OCI-LY1 (cell line): ENCODE data around the gene DLEC1.

Source experiments
- H2AFZ ChIP-seq: fragments of 200-600 bp; sonication (generic), shearing (Covaris generic); 2 replicates; pipeline ENCODE4 v1.6.0; 2014; ENCODE audit warnings: antibody characterized with exemption, mild to moderate bottlenecking, low read length
- H3F3A ChIP-seq: fragments of 200-600 bp; sonication (generic), shearing (Covaris generic); 2 replicates; pipeline ENCODE4 v1.6.0; 2014; ENCODE audit warnings: mild to moderate bottlenecking, antibody characterized with exemption, low read length, moderate library complexity; ENCODE audit not compliant: insufficient read depth
- H3K27ac ChIP-seq: fragments of 200-600 bp; sonication (generic); 2 replicates; pipeline ENCODE4 v1.5.1; 2014; ENCODE audit warnings: low read length, mixed run types, mild to moderate bottlenecking, low read depth; ENCODE audit not compliant: poor library complexity, severe bottlenecking
- H3K27me3 ChIP-seq: fragments of 200-600 bp; sonication (generic); 2 replicates; pipeline ENCODE4 v1.6.0; 2014; ENCODE audit warnings: antibody characterized with exemption, mild to moderate bottlenecking, low read length, moderate library complexity; ENCODE audit not compliant: insufficient read depth
- H3K36me3 ChIP-seq: fragments of 200-600 bp; sonication (generic); 2 replicates; pipeline ENCODE4 v1.6.1; 2014; ENCODE audit warnings: mild to moderate bottlenecking, antibody characterized with exemption, low read length, moderate library complexity, mixed read lengths; ENCODE audit not compliant: insufficient read depth
- H3K4me1 ChIP-seq: fragments of 200-600 bp; sonication (generic); 2 replicates; pipeline ENCODE4 v1.5.1; 2014; ENCODE audit warnings: mild to moderate bottlenecking, low read length, moderate library complexity; ENCODE audit not compliant: insufficient read depth, severe bottlenecking
- H3K4me2 ChIP-seq: fragments of 200-600 bp; sonication (generic), shearing (Covaris generic); 2 replicates; pipeline ENCODE4 v1.6.1; 2014; ENCODE audit warnings: low read length
- H3K4me3 ChIP-seq: fragments of 200-600 bp; sonication (generic); 2 replicates; pipeline ENCODE4 v1.5.1; 2014; ENCODE audit warnings: low read length, low read depth, mild to moderate bottlenecking, mixed read lengths; ENCODE audit not compliant: poor library complexity, severe bottlenecking
- H3K79me2 ChIP-seq: fragments of 200-600 bp; shearing (Covaris generic); 2 replicates; pipeline ENCODE4 v1.6.1; 2016; ENCODE audit warnings: mixed run types, low read length, mixed read lengths; ENCODE audit not compliant: insufficient read depth
- H3K9ac ChIP-seq: fragments of 200-600 bp; sonication (generic), shearing (Covaris generic); 2 replicates; pipeline ENCODE4 v1.6.1; 2014; ENCODE audit warnings: mild to moderate bottlenecking, low read length, mixed read lengths
- H3K9me2 ChIP-seq: fragments of 200-600 bp; sonication (generic), shearing (Covaris generic); 2 replicates; pipeline ENCODE4 v1.6.1; 2014; ENCODE audit warnings: low read depth, mild to moderate bottlenecking, low read length, mixed read lengths
- H3K9me3 ChIP-seq: fragments of 200-600 bp; shearing (Covaris generic); 2 replicates; pipeline ENCODE4 v1.6.1; 2014; ENCODE audit warnings: low read length, mixed read lengths
- H4K20me1 ChIP-seq: fragments of 200-600 bp; sonication (generic), shearing (Covaris generic); 2 replicates; pipeline ENCODE4 v1.6.0; 2016; ENCODE audit warnings: mild to moderate bottlenecking, low read length; ENCODE audit not compliant: insufficient read depth
- CTCF ChIP-seq: fragments of 200-600 bp; sonication (generic), shearing (Covaris generic); IDR thresholded peaks from 2 replicates; pipeline ENCODE4 v1.5.1; 2017; ENCODE audit warnings: mild to moderate bottlenecking, antibody characterized with exemption, low read length, moderate library complexity, mixed read lengths
- EZH2 ChIP-seq: fragments of 200-600 bp; sonication (generic), shearing (Covaris generic); IDR thresholded peaks from 2 replicates; pipeline ENCODE4 v1.8.0; 2017; ENCODE audit warnings: borderline replicate concordance, mixed run types, mild to moderate bottlenecking, antibody characterized with exemption, low read length, moderate library complexity, mixed read lengths

DLEC1 gene

GRCh38 chr3:38011111-38011510, 27.9 kb upstream of the DLEC1 start:
- H3K4me1 ChIP-seq, result no peaks in the 10 kb centered on the region
- no peaks in the 10 kb centered on the region for H3K9me2 ChIP-seq
- no peak overlapping the region for H3K4me3 ChIP-seq
- no peaks in the 10 kb centered on the region for H3K27me3 ChIP-seq
- TF ChIP-seq CTCF (no peak), EZH2 (no peak)
- no peaks in the 10 kb centered on the region for H4K20me1 ChIP-seq
- H3K4me2 ChIP-seq, result no peak overlapping the region
- no peaks in the 10 kb centered on the region for H3F3A ChIP-seq
- H3K9me3 ChIP-seq, result no peaks in the 10 kb centered on the region
- H3K79me2 ChIP-seq, result no peaks in the 10 kb centered on the region
- no peak overlapping the region for H3K9ac ChIP-seq
- H3K36me3 ChIP-seq, result peaks cover 15% of the 10 kb centered on the region
- H3K27ac ChIP-seq, result no peak overlapping the region
- no peak overlapping the region for H2AFZ ChIP-seq

GRCh38 chr3:38015485-38015884, 23.5 kb upstream of the DLEC1 start:
- H3K79me2 ChIP-seq, result no peaks in the 10 kb centered on the region
- TF ChIP-seq EZH2, result no peak
- TF ChIP-seq CTCF, result no peak
- H3K9ac ChIP-seq, result no peak overlapping the region
- no peak overlapping the region for H3K27ac ChIP-seq
- H3K4me1 ChIP-seq, result no peaks in the 10 kb centered on the region
- no peaks in the 10 kb centered on the region for H3K27me3 ChIP-seq
- no peaks in the 10 kb centered on the region for H4K20me1 ChIP-seq
- H3K36me3 ChIP-seq, result peaks cover 11% of the 10 kb centered on the region
- no peak overlapping the region for H3K4me2 ChIP-seq
- H2AFZ ChIP-seq, result no peak overlapping the region
- no peaks in the 10 kb centered on the region for H3F3A ChIP-seq
- no peak overlapping the region for H3K4me3 ChIP-seq
- no peaks in the 10 kb centered on the region for H3K9me3 ChIP-seq
- H3K9me2 ChIP-seq, result no peaks in the 10 kb centered on the region

GRCh38 chr3:38015984-38016383, 23.0 kb upstream of the DLEC1 start:
- Histone ChIP-seq H2AFZ (no peak overlapping the region), H3K79me2 (no peaks in the 10 kb centered on the region), H4K20me1 (no peaks in the 10 kb centered on the region), H3K4me1 (no peaks in the 10 kb centered on the region), H3K36me3 (peaks cover 11% of the 10 kb centered on the region), H3K9me2 (no peaks in the 10 kb centered on the region), H3K27me3 (no peaks in the 10 kb centered on the region), H3K27ac (no peak overlapping the region), H3K9ac (no peak overlapping the region), H3K9me3 (no peaks in the 10 kb centered on the region), H3K4me2 (no peak overlapping the region), H3K4me3 (no peak overlapping the region), H3F3A (no peaks in the 10 kb centered on the region)
- no peak for TF ChIP-seq CTCF
- no peak for TF ChIP-seq EZH2
